ENCODE results near the gene ZBTB9. TPM values are rescaled to one million over a fixed set of nuclear protein-coding genes. Genes with fewer than 3 reads are reported as not detected.

ZBTB9 gene
- total RNA-seq, 1 experiment from 2014 or later: 7.7 TPM

- no peak for DNase-seq (ENCODE audit: low read depth, low spot score)
- in situ Hi-C loops (cut with HindIII; ENCODE audit: low pct_unique_long_range_greater_than_20kb, low sequenced_read_pairs): no loop called here
Measured at GRCh38 chr6:33428966-33429749, 25.2 kb upstream of the ZBTB9 start.

- no peak for DNase-seq (ENCODE audit: low read depth, low spot score)
- in situ Hi-C loops (cut with HindIII; ENCODE audit: low pct_unique_long_range_greater_than_20kb, low sequenced_read_pairs): no loop called here
Measured at GRCh38 chr6:33429750-33430052, 24.7 kb upstream of the ZBTB9 start.

GRCh38 chr6:33430334-33430733 is 24.0 kb upstream of the ZBTB9 start:
- DNase-seq (ENCODE audit: low read depth, low spot score): no peak
- in situ Hi-C loops (cut with HindIII; ENCODE audit: low pct_unique_long_range_greater_than_20kb, low sequenced_read_pairs): no loop called here

GRCh38 chr6:33430991-33431879 is 23.1 kb upstream of the ZBTB9 start:
- DNase-seq (ENCODE audit: low read depth, low spot score): peak; percentile 58
- in situ Hi-C loops (cut with HindIII; ENCODE audit: low pct_unique_long_range_greater_than_20kb, low sequenced_read_pairs): no loop called here

DNA sequence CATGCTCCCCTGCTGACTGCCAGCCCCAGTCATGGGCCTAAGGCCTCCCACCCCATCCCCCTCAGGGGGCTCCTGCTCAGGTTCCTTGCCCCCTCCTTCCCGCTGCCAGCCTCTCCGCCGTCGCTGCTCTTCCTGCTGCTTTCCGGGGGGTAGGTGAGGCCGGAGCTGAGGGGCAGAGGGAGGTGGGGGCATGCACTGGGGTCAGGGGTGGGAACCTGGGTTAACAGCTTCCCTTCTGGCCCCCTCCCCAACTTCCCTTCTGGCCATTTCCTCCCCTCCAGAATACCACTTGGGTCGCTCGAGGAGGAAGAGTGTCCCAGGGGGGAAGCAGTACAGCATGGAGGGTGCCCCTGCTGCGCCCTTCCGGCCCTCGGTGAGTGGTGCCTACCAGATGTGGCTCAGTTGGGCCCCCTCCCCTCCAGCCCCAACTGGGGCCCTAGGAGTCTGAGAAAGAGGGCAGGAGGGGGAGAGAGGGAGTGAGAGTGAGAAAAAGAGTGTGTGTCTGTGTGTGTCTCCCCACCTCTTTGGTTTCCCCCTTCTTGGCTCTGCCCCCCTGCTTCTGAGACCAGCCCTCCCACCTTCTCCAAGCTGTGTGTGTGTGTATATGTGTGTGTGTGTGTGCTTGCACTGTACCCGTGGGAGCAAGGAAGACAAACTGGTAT is 22.4 kb upstream of the ZBTB9 start:
- in situ Hi-C loops (cut with HindIII; ENCODE audit: low pct_unique_long_range_greater_than_20kb, low sequenced_read_pairs): no loop called here
- DNase-seq (ENCODE audit: low read depth, low spot score): no peak

DNA sequence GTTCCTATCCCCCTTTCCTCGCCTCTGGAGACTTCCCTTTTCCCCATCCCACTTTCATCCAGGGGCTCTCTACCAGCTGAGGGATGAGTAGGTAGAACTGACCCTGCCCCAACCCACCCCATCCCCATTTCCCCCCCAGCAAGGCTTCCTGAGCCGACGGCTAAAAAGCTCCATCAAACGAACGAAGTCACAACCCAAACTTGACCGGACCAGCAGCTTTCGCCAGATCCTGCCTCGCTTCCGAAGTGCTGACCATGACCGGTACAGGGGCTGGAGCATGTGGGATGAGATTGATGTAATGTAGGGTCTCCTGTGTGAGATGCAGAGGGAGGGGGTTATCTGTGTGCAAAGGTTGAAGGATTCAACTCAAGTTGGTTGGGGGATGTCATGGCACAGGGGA is 21.8 kb upstream of the ZBTB9 start:
- DNase-seq (ENCODE audit: low read depth, low spot score): no peak
- in situ Hi-C loops (cut with HindIII; ENCODE audit: low pct_unique_long_range_greater_than_20kb, low sequenced_read_pairs): no loop called here

GRCh38 chr6:33433001-33433543 is 21.3 kb upstream of the ZBTB9 start:
- DNase-seq (ENCODE audit: low read depth, low spot score): no peak
- in situ Hi-C loops (cut with HindIII; ENCODE audit: low pct_unique_long_range_greater_than_20kb, low sequenced_read_pairs): no loop called here

GRCh38 chr6:33433544-33434191 is 20.7 kb upstream of the ZBTB9 start:
- in situ Hi-C loops (cut with HindIII; ENCODE audit: low pct_unique_long_range_greater_than_20kb, low sequenced_read_pairs): no loop called here

GRCh38 chr6:33434961-33435360 is 19.4 kb upstream of the ZBTB9 start:
- in situ Hi-C loops (cut with HindIII; ENCODE audit: low pct_unique_long_range_greater_than_20kb, low sequenced_read_pairs): no loop called here
- DNase-seq (ENCODE audit: low read depth, low spot score): no peak

More at GRCh38 chr6:33433544-33434191, 20.7 kb upstream of the ZBTB9 start:
- DNase-seq (ENCODE audit: low read depth, low spot score): no peak

- DNase-seq (ENCODE audit: low read depth, low spot score): no peak
- in situ Hi-C loops (cut with HindIII; ENCODE audit: low pct_unique_long_range_greater_than_20kb, low sequenced_read_pairs): no loop called here
Measured at GRCh38 chr6:33437666-33438065, 16.7 kb upstream of the ZBTB9 start.

DNA sequence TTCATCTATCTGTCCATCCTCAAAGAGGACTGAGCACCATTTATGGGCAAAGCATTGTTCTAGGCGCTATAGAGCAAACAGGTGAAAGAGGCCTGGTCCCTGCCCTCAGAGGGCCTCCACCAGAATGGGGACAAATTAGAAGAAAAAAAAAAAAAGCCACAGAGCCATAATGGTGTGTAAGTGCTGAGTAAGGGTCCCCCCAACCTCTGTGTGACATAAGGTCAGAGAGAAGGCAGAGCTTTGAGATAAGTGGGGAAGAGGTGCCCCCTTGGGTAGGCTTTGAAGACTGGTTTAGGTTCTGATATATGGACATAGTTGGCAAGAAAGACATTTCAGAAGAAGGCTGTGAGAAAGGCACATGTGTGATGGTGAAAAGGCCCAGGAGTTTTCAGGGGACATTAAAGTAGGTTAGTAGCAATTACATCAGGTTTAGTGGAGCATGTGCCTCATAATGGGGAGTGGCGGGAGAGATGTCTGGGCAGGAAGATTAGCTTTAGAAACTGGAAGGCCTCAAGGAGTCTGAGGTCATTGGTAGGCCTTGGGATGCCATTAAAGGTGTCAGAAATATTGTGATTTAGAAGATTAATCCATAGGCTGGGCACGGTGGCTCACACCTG is 15.3 kb upstream of the ZBTB9 start:
- in situ Hi-C loops (cut with HindIII; ENCODE audit: low pct_unique_long_range_greater_than_20kb, low sequenced_read_pairs): no loop called here
- DNase-seq (ENCODE audit: low read depth, low spot score): no peak

- in situ Hi-C loops (cut with HindIII; ENCODE audit: low pct_unique_long_range_greater_than_20kb, low sequenced_read_pairs): no loop called here
- DNase-seq (ENCODE audit: low read depth, low spot score): no peak
Measured at GRCh38 chr6:33439956-33440648, 14.3 kb upstream of the ZBTB9 start.

DNA sequence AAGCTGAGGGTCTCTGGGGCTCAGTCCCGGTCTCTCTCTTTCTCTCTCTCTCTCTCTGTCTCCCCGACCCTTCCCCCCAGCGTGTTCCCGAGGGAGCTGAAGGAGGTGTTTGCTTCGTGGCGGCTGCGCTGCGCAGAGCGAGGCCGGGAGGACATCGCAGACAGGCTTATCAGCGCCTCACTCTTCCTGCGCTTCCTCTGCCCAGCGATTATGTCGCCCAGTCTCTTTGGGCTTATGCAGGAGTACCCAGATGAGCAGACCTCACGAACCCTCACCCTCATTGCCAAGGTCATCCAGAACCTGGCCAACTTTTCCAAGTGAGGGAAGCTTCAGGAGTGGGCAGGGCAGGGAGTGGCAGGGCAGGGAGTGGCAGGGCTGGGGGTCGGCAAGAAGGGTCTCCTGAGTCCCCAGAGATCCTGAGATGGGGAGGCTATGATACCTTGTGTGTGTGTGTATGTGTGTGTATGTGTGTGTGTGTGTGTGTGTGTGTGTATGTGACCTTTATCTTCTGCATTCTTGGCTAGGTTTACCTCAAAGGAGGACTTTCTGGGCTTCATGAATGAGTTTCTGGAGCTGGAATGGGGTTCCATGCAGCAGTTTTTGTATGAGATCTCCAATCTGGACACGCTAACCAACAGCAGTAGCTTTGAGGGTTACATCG is 13.6 kb upstream of the ZBTB9 start:
- no peak for DNase-seq (ENCODE audit: low read depth, low spot score)
- in situ Hi-C loops (cut with HindIII; ENCODE audit: low pct_unique_long_range_greater_than_20kb, low sequenced_read_pairs): no loop called here

- in situ Hi-C loops (cut with HindIII; ENCODE audit: low pct_unique_long_range_greater_than_20kb, low sequenced_read_pairs): no loop called here
- DNase-seq (ENCODE audit: low read depth, low spot score): no peak
Measured at GRCh38 chr6:33441457-33441856, 12.9 kb upstream of the ZBTB9 start.

DNA sequence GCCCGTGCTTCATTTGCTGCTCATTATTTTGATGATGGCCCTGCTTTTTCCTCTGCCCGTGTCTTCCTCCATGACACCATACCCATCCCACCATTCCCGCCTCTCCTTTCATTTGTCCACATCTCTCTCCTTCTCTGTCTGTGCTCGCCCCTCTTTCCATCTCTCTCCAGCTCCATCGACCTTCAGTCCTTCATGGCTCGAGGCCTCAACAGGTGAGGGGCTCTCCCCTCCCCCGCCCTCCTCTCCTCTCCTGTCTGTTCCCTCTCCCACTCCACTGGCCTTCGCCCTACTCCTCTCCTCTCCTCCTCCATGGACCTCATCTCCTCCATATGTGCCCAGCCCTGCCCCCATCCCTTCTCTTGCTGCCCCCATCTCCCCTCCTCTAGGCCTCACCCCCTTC is 12.1 kb upstream of the ZBTB9 start:
- in situ Hi-C loops (cut with HindIII; ENCODE audit: low pct_unique_long_range_greater_than_20kb, low sequenced_read_pairs): no loop called here
- no peak for DNase-seq (ENCODE audit: low read depth, low spot score)

- DNase-seq (ENCODE audit: low read depth, low spot score): no peak
- in situ Hi-C loops (cut with HindIII; ENCODE audit: low pct_unique_long_range_greater_than_20kb, low sequenced_read_pairs): no loop called here
Measured at GRCh38 chr6:33443025-33443424, 11.4 kb upstream of the ZBTB9 start.
